Fibroblast of gingiva (primary cell): Measurements from ENCODE around the gene HMCN1.

Experiments used
- DNase-seq: peaks from one replicate; pipeline ENCODE4 v3.0.0-alpha.2; 2011; ENCODE audit warnings: low read depth

HMCN1 gene

GRCh38 chr1:186030453-186030852 is 296.3 kb downstream of the HMCN1 start:
- no peak for DNase-seq

- no peak for DNase-seq
These were observed 299.7 kb downstream of the HMCN1 start for GRCh38 chr1:186033847-186034271.

- DNase-seq, result no peak
These were observed 308.0 kb downstream of the HMCN1 start for GRCh38 chr1:186042230-186042629.

GRCh38 chr1:186043296-186043695 is 309.1 kb downstream of the HMCN1 start:
- DNase-seq, result no peak

- DNase-seq, result no peak
These were observed 310.0 kb downstream of the HMCN1 start for GRCh38 chr1:186044079-186044685.

- no peak for DNase-seq
These were observed 312.4 kb downstream of the HMCN1 start for GRCh38 chr1:186046437-186047211.

GRCh38 chr1:186050360-186050759 is 316.2 kb downstream of the HMCN1 start:
- peak; percentile 54 for DNase-seq

- DNase-seq, result no peak
These were observed 319.8 kb downstream of the HMCN1 start for GRCh38 chr1:186054003-186054402.

GRCh38 chr1:186054932-186055331 is 320.7 kb downstream of the HMCN1 start:
- no peak for DNase-seq

- no peak for DNase-seq
These were observed 321.7 kb downstream of the HMCN1 start for GRCh38 chr1:186055846-186056245.

- DNase-seq, result no peak
These were observed 322.9 kb downstream of the HMCN1 start for GRCh38 chr1:186057086-186057485.

GRCh38 chr1:186059311-186059710 is 325.1 kb downstream of the HMCN1 start:
- DNase-seq, result peak; percentile 79

- DNase-seq, result no peak
These were observed 325.6 kb downstream of the HMCN1 start for GRCh38 chr1:186059752-186060151.

- no peak for DNase-seq
These were observed 326.0 kb downstream of the HMCN1 start for GRCh38 chr1:186060226-186060625.

- no peak for DNase-seq
These were observed 329.0 kb downstream of the HMCN1 start for GRCh38 chr1:186063091-186063657.

- no peak for DNase-seq
These were observed 332.2 kb downstream of the HMCN1 start for GRCh38 chr1:186066411-186066810.

- DNase-seq, result no peak
These were observed 339.5 kb downstream of the HMCN1 start for GRCh38 chr1:186073697-186074096.

- peak; percentile 73 for DNase-seq
These were observed 341.8 kb downstream of the HMCN1 start for GRCh38 chr1:186076006-186076405.

GRCh38 chr1:186078245-186078644 is 344.1 kb downstream of the HMCN1 start:
- DNase-seq, result peak; percentile 16

- no peak for DNase-seq
These were observed 345.0 kb downstream of the HMCN1 start for GRCh38 chr1:186079084-186079684.

GRCh38 chr1:186082235-186082937 is 348.2 kb downstream of the HMCN1 start:
- peak; percentile 66 for DNase-seq

- no peak for DNase-seq
These were observed 352.4 kb downstream of the HMCN1 start for GRCh38 chr1:186086583-186086982.
